Body of pancreas (tissue), 4 donors: ENCODE measurements around the gene ANKRD11.

Experiments
- POLR2A ChIP-seq, 3 donors: fragments of 450-650 bp; IDR thresholded peaks; one replicate each; pipeline ENCODE4 v1.6.1; 2016; ENCODE audit warnings: antibody characterized with exemption in 3 of 3, mild to moderate bottlenecking in 2 of 3
- TF ChIP-seq, protein P1 (sequence below), 7 experiments: fragments of 450-650 bp in 4 of 7; fragments of 200-600 bp in 3 of 7; sonication (generic) in 3 of 7; IDR thresholded peaks; one replicate each; pipeline ENCODE4 v1.5.1; 2016 to 2019; ENCODE audit warnings: antibody characterized with exemption in 7 of 7

GRCh38 chr16:89334988-89335802 lies 155.2 kb downstream of the ANKRD11 start:
- TF ChIP-seq, protein P1, sequence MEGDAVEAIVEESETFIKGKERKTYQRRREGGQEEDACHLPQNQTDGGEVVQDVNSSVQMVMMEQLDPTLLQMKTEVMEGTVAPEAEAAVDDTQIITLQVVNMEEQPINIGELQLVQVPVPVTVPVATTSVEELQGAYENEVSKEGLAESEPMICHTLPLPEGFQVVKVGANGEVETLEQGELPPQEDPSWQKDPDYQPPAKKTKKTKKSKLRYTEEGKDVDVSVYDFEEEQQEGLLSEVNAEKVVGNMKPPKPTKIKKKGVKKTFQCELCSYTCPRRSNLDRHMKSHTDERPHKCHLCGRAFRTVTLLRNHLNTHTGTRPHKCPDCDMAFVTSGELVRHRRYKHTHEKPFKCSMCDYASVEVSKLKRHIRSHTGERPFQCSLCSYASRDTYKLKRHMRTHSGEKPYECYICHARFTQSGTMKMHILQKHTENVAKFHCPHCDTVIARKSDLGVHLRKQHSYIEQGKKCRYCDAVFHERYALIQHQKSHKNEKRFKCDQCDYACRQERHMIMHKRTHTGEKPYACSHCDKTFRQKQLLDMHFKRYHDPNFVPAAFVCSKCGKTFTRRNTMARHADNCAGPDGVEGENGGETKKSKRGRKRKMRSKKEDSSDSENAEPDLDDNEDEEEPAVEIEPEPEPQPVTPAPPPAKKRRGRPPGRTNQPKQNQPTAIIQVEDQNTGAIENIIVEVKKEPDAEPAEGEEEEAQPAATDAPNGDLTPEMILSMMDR (IDR thresholded peaks at IDR 0.05), result no peak
- no peak for TF ChIP-seq POLR2A (IDR thresholded peaks at IDR 0.05)
